WI38 (cell line): Measurements from ENCODE around the gene ZRSR2.
"Not testable (repeated sequence)": the region's sequence is repeated elsewhere in the genome, so short reads cannot be mapped to it uniquely, and the experiment has no call there.

Experiments used
- H3K4me3 ChIP-seq: 2 replicates; pipeline ENCODE4 v1.5.1; 2011; ENCODE audit warnings: low read depth, mild to moderate bottlenecking, control low read depth, low read length
- CTCF ChIP-seq: IDR thresholded peaks from 2 replicates; pipeline ENCODE4 v1.5.1; 2012; ENCODE audit warnings: low read depth, mild to moderate bottlenecking, control low read depth, low read length

Gene ZRSR2

GRCh38 chrX:15820106-15821073 lies 30.1 kb downstream of the ZRSR2 start:
- no peak for TF ChIP-seq CTCF
- H3K4me3 ChIP-seq: no peak overlapping the region

- no peak for TF ChIP-seq CTCF
- no peak overlapping the region for H3K4me3 ChIP-seq
These were observed 32.6 kb downstream of the ZRSR2 start for GRCh38 chrX:15822922-15823321.

GRCh38 chrX:15825936-15826335 lies 35.7 kb downstream of the ZRSR2 start:
- TF ChIP-seq CTCF: no peak
- H3K4me3 ChIP-seq: no peak overlapping the region

GRCh38 chrX:15829217-15829616 lies 38.9 kb downstream of the ZRSR2 start:
- TF ChIP-seq CTCF: no peak
- H3K4me3 ChIP-seq: no peak overlapping the region

- H3K4me3 ChIP-seq: not testable (repeated sequence)
These were observed 41.1 kb downstream of the ZRSR2 start for GRCh38 chrX:15831347-15831746.

GRCh38 chrX:15834053-15834452 lies 43.8 kb downstream of the ZRSR2 start:
- no peak overlapping the region for H3K4me3 ChIP-seq
- no peak for TF ChIP-seq CTCF

- no peak for TF ChIP-seq CTCF
- H3K4me3 ChIP-seq: no peak overlapping the region
These were observed 44.7 kb downstream of the ZRSR2 start for GRCh38 chrX:15834827-15835595.
